Thyroid gland (tissue), 4 donors: Measurements from ENCODE around the gene HOXC10.

ENCODE experiments used
- POLR2A ChIP-seq, 2 donors: fragments of 450-650 bp; IDR thresholded peaks; one replicate each; pipeline ENCODE4 v1.6.1; 2017; ENCODE audit warnings: antibody characterized with exemption in 2 of 2, mild to moderate bottlenecking in 2 of 2, moderate library complexity in 1 of 2
- TF ChIP-seq, protein P1 (sequence below), 6 experiments: fragments of 200-600 bp in 3 of 6; fragments of 450-650 bp in 3 of 6; sonication (generic) in 3 of 6; IDR thresholded peaks; one replicate each; pipeline ENCODE4 v1.5.1; 2016 to 2019; ENCODE audit warnings: antibody characterized with exemption in 6 of 6, mild to moderate bottlenecking in 2 of 6, inconsistent platforms in 1 of 6, moderate library complexity in 1 of 6

DNA sequence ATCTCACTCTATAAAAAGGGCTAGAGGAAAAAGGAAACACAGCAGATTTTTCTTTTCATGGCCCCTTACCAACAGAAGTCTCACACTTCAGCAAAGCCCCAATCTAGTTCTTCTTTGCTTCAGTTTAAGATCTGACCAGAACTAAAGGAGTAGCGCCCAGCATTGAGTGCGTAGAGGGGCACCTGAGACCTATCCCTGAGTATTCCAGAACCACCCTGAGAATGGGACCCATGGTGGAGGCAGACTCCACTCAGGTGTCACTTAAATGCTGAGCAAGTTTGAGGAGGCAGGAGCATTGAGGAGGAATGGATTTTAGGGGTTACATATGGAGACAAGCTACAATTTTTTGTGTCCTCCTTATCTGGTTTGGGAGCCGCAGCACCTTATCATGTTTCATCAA lies 13.8 kb upstream of the HOXC10 start:
- TF ChIP-seq, protein P1, sequence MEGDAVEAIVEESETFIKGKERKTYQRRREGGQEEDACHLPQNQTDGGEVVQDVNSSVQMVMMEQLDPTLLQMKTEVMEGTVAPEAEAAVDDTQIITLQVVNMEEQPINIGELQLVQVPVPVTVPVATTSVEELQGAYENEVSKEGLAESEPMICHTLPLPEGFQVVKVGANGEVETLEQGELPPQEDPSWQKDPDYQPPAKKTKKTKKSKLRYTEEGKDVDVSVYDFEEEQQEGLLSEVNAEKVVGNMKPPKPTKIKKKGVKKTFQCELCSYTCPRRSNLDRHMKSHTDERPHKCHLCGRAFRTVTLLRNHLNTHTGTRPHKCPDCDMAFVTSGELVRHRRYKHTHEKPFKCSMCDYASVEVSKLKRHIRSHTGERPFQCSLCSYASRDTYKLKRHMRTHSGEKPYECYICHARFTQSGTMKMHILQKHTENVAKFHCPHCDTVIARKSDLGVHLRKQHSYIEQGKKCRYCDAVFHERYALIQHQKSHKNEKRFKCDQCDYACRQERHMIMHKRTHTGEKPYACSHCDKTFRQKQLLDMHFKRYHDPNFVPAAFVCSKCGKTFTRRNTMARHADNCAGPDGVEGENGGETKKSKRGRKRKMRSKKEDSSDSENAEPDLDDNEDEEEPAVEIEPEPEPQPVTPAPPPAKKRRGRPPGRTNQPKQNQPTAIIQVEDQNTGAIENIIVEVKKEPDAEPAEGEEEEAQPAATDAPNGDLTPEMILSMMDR (IDR thresholded peaks at IDR 0.05) = no peak
- no peak for TF ChIP-seq POLR2A (IDR thresholded peaks at IDR 0.05)
